Endothelial cell of umbilical vein (primary cell): ENCODE results near the gene IGF2BP1. TPM values are rescaled to one million over a fixed set of nuclear protein-coding genes. Genes with fewer than 3 reads are reported as not detected.

Experiments used
- BruUV-seq: library from RNA; stranded (reverse); fragments of 400-500 nt; replicated peaks from 2 replicates; lab custom pipeline; 2021; lab: Mats Ljungman, UMichigan
- CTCF ChIA-PET: fragments of 300-600, 350-600 bp; sonication (Branson Sonifier 250); formaldehyde crosslinking; loops from one replicate; lab custom pipeline; 2021; ENCODE audit warnings: antibody characterized with exemption, inconsistent platforms; lab: Charles Lee
- POLR2A ChIA-PET: fragments of 300-600, 350-600 bp; sonication (Branson Sonifier 250); formaldehyde crosslinking; loops from one replicate; lab custom pipeline; 2021; ENCODE audit warnings: antibody characterized with exemption, inconsistent platforms; lab: Charles Lee
- DNase-seq: peaks from one replicate; pipeline ENCODE4 v3.0.0-alpha.2; 2011; ENCODE audit warnings: low read depth, low spot score
- FAIRE-seq: peaks from 2 replicates; lab custom pipeline; 2011; peaks lifted over from hg19 to GRCh38; lab: Jason Lieb, UNC
- H2AFZ ChIP-seq: 2 replicates; pipeline ENCODE4 v1.6.0; 2012; ENCODE audit warnings: low read depth, low read length, control low read depth, inconsistent platforms
- H3K27ac ChIP-seq: 2 replicates; pipeline ENCODE4 v1.5.1; 2011; ENCODE audit warnings: low read depth, mild to moderate bottlenecking, control low read depth, low read length, moderate library complexity; ENCODE audit not compliant: insufficient read depth
- H3K27me3 ChIP-seq, 2 experiments: 2 replicates each; pipeline versions ENCODE4 v1.6.0 to v1.6.1; 2011; ENCODE audit warnings: low read length in 2 of 2, mixed read lengths in 1 of 2; ENCODE audit not compliant: control insufficient read depth in 2 of 2, insufficient read depth in 2 of 2
- H3K36me3 ChIP-seq, 2 experiments: 2 replicates in 1 of 2; 3 replicates in 1 of 2; pipeline ENCODE4 v1.5.1; 2011; ENCODE audit warnings: low read length in 2 of 2, mild to moderate bottlenecking in 1 of 2, moderate library complexity in 1 of 2; ENCODE audit not compliant: control insufficient read depth in 2 of 2, insufficient read depth in 2 of 2; ENCODE audit errors: extremely low read depth in 1 of 2
- H3K4me1 ChIP-seq: 3 replicates; pipeline ENCODE4 v1.5.1; 2011; ENCODE audit warnings: mild to moderate bottlenecking, low read length; ENCODE audit not compliant: control insufficient read depth, insufficient read depth; ENCODE audit errors: extremely low read depth
- H3K4me2 ChIP-seq: 2 replicates; pipeline ENCODE4 v1.6.1; 2011; ENCODE audit warnings: low read length, control low read depth, mixed read lengths; ENCODE audit not compliant: insufficient read depth
- H3K4me3 ChIP-seq, 3 experiments: fragments of 200-600 bp in 1 of 3; sonication (generic), shearing (Covaris generic) in 1 of 3; replicated peaks in 1 of 3; 2 replicates each; pipeline ENCODE4 v1.5.1; 2011 to 2016; ENCODE audit warnings: control low read depth in 3 of 3, low read length in 3 of 3, mild to moderate bottlenecking in 2 of 3, inconsistent platforms in 1 of 3, low read depth in 1 of 3, moderate library complexity in 1 of 3; ENCODE audit not compliant: insufficient read depth in 1 of 3
- H3K79me2 ChIP-seq: 2 replicates; pipeline ENCODE4 v1.6.0; 2012; ENCODE audit warnings: low read length, inconsistent platforms; ENCODE audit not compliant: control insufficient read depth, insufficient read depth
- H3K9ac ChIP-seq: replicated peaks from 2 replicates; pipeline ENCODE3; 2011; ENCODE audit warnings: low read length, control low read depth; ENCODE audit not compliant: insufficient read depth; ENCODE audit errors: extremely low read depth
- H3K9me1 ChIP-seq: replicated peaks from 3 replicates; pipeline ENCODE4 v1.6.0; 2011; ENCODE audit warnings: mild to moderate bottlenecking, low read length; ENCODE audit not compliant: control insufficient read depth, insufficient read depth; ENCODE audit errors: extremely low read depth
- H3K9me3 ChIP-seq: replicated peaks from 2 replicates; pipeline ENCODE4 v1.5.1; 2012; ENCODE audit warnings: low read length, inconsistent platforms; ENCODE audit not compliant: control insufficient read depth, insufficient read depth
- H4K20me1 ChIP-seq: replicated peaks from 2 replicates; pipeline ENCODE3; 2011; ENCODE audit warnings: mild to moderate bottlenecking, low read length; ENCODE audit not compliant: control insufficient read depth, insufficient read depth; ENCODE audit errors: extremely low read depth
- CTCF ChIP-seq, 2 donors: IDR thresholded peaks; 1 replicate in 1 of 2; 2 replicates in 1 of 2; pipeline ENCODE4 v1.5.1; 2011; ENCODE audit warnings: low read length in 2 of 2, mild to moderate bottlenecking in 2 of 2, moderate library complexity in 2 of 2, control low read depth in 1 of 2, inconsistent platforms in 1 of 2, low read depth in 1 of 2; ENCODE audit not compliant: insufficient read depth in 1 of 2; ENCODE audit errors: extremely low read depth in 1 of 2
- EZH2 ChIP-seq: IDR thresholded peaks from 2 replicates; pipeline ENCODE4 v1.6.1; 2012; ENCODE audit warnings: borderline replicate concordance, low read depth, mild to moderate bottlenecking, moderate library complexity, low read length, inconsistent platforms; ENCODE audit not compliant: severe bottlenecking
- FOS ChIP-seq: IDR thresholded peaks from 2 replicates; pipeline ENCODE4 v1.6.1; 2011; ENCODE audit warnings: mild to moderate bottlenecking, low read length, moderate library complexity, borderline replicate concordance; ENCODE audit not compliant: insufficient read depth
- GATA2 ChIP-seq: IDR thresholded peaks from 2 replicates; pipeline ENCODE4 v1.7.0; 2011; ENCODE audit warnings: low read depth, mild to moderate bottlenecking, moderate library complexity, mixed read lengths, low read length; ENCODE audit not compliant: insufficient read length, insufficient read depth
- JUN ChIP-seq: IDR thresholded peaks from 2 replicates; pipeline ENCODE4 v1.6.1; 2011; ENCODE audit warnings: borderline replicate concordance, low read depth; ENCODE audit not compliant: insufficient read length, insufficient read depth
- MAX ChIP-seq: IDR thresholded peaks from 2 replicates; pipeline ENCODE4 v1.6.1; 2011; ENCODE audit not compliant: insufficient read depth, insufficient read length
- MYC ChIP-seq: IDR thresholded peaks from one replicate; pipeline ENCODE4 v1.6.1; 2011; ENCODE audit warnings: mild to moderate bottlenecking, low read depth, low read length
- POLR2A ChIP-seq: IDR thresholded peaks from 2 replicates; pipeline ENCODE4 v1.6.1; 2012; ENCODE audit warnings: low read depth, mild to moderate bottlenecking, control low read depth, low read length
- POLR2AphosphoS5 ChIP-seq: IDR thresholded peaks from 2 replicates; pipeline ENCODE4 v1.6.1; 2012; ENCODE audit warnings: low read depth, mild to moderate bottlenecking, control low read depth, low read length, moderate library complexity; ENCODE audit not compliant: insufficient read depth
- dilution Hi-C: fragments of 300-500 bp; cut with MboI; formaldehyde crosslinking; loops from one replicate; pipeline ENCODE4 v1.15.0; 2019; ENCODE audit warnings: low sequenced_read_pairs; ENCODE audit not compliant: extremely low pct_ligation_motif_present
- intact Hi-C: fragments of 100-400 bp; cut with micrococcal nuclease; formaldehyde crosslinking; loops from one replicate; pipeline ENCODE4 v1.10.0; 2022
- polyA plus RNA-seq, 4 experiments: library from polyadenylated mRNA; depleted of rRNA in 3 of 4; stranded (reverse) in 3 of 4; unstranded in 1 of 4; fragments of >200 nt; gene quantifications; 2 replicates each; pipeline versions ENCODE4 v1.2.1 to v1.2.3, GENCODE V29; 2011 to 2012; ENCODE audit warnings: missing spikeins in 1 of 4
- total RNA-seq: library from RNA; stranded (reverse); gene quantifications from 2 replicates; pipeline ENCODE4 v1.2.3, GENCODE V29; 2021

IGF2BP1 gene
- total and polyA plus RNA-seq, 2 donors (not counting 3 experiments of a cell fraction or from before 2014, with no cell fraction given) = 9.5 to 99.5 TPM

- H3K4me2 ChIP-seq = no peak overlapping the region
- H3K9me3 ChIP-seq = no peaks in the 10 kb centered on the region
- no peak for TF ChIP-seq MYC
- TF ChIP-seq EZH2 = no peak
- TF ChIP-seq CTCF (IDR thresholded peaks at IDR 0.05; ENCODE audit: extremely low read depth in 1 of 2, insufficient read depth in 1 of 2, low read depth in 1 of 2, low read length in 2 of 2) = no peak
- TF ChIP-seq FOS = no peak
- TF ChIP-seq JUN = no peak
- TF ChIP-seq POLR2A = no peak
- TF ChIP-seq POLR2AphosphoS5 = no peak
- no peak for TF ChIP-seq MAX
- no peak for TF ChIP-seq GATA2
- POLR2A ChIA-PET = no interaction called here
- CTCF ChIA-PET = interaction anchor here (0.9 to 1.2 kb wide), 4 partner anchors 18 to 486 kb away, joined by 3 read pairs; no protein-coding TSS in a partner anchor
- DNase-seq = peak; percentile 15
- H3K4me3 ChIP-seq = no peak overlapping the region
- no peak overlapping the region for H3K27ac ChIP-seq
- no peaks in the 10 kb centered on the region for H3K27me3 ChIP-seq
- H3K9me1 ChIP-seq = no peaks in the 10 kb centered on the region
- peaks cover 9% of the 10 kb centered on the region for H3K4me1 ChIP-seq
- FAIRE-seq = peak; percentile 69
- H2AFZ ChIP-seq = peak overlapping the region; percentile 47
- BruUV-seq = no TSS peak
- intact Hi-C loops (no loop called here), dilution Hi-C loops (no loop called here)
- H3K79me2 ChIP-seq = no peaks in the 10 kb centered on the region
- no peak overlapping the region for H3K9ac ChIP-seq
- no peaks in the 10 kb centered on the region for H3K36me3 ChIP-seq
- H4K20me1 ChIP-seq = no peaks in the 10 kb centered on the region
Measured at GRCh38 chr17:49071106-49071505, 73.9 kb downstream of the IGF2BP1 start.
